Muscle of leg (tissue), 11 donors: ENCODE data around the gene SLC9A4. TPM values are rescaled to one million over a fixed set of nuclear protein-coding genes. Genes with fewer than 3 reads are reported as not detected.
A peak's percentile ranks its signal among the peaks of the same experiment; 100 is the strongest.

Source experiments
- DNase-seq: peaks from one replicate; pipeline ENCODE4 v3.0.0; 2013
- H3K27ac ChIP-seq: one replicate; pipeline ENCODE4 v1.5.1; 2013; ENCODE audit warnings: mild to moderate bottlenecking, low read length, control low read depth
- H3K27me3 ChIP-seq: one replicate; pipeline ENCODE4 v1.6.1; 2013; ENCODE audit warnings: low read length; ENCODE audit not compliant: control insufficient read depth, insufficient read depth
- H3K36me3 ChIP-seq: one replicate; pipeline ENCODE4 v1.6.1; 2013; ENCODE audit warnings: low read length; ENCODE audit not compliant: control insufficient read depth, insufficient read depth
- H3K4me1 ChIP-seq: one replicate; pipeline ENCODE4 v1.6.1; 2013; ENCODE audit warnings: low read length; ENCODE audit not compliant: control insufficient read depth, insufficient read depth
- H3K4me3 ChIP-seq: one replicate; pipeline ENCODE4 v1.5.1; 2013; ENCODE audit warnings: low read length, control low read depth
- H3K9me3 ChIP-seq: replicated peaks from 2 replicates; pipeline ENCODE4 v1.6.1; 2013; ENCODE audit warnings: low read depth, low read length; ENCODE audit not compliant: control insufficient read depth
- WGBS: methylation state at CpG from one replicate; pipeline ENCODE4 v1.1.5; 2013; ENCODE audit warnings: missing lambda C conversion rate; ENCODE audit not compliant: insufficient coverage; 5-methylcytosine and 5-hydroxymethylcytosine counted together
- polyA plus RNA-seq, 8 donors: library from polyadenylated mRNA; unstranded; fragments of 120-200 nt; gene quantifications; one replicate each; pipeline versions ENCODE4 v1.2.1 to v1.2.3, GENCODE V29; 2013; ENCODE audit warnings: inconsistent platforms in 1 of 8, low replicate concordance in 1 of 8; ENCODE audit not compliant: insufficient read length in 8 of 8, insufficient read depth in 1 of 8
- total RNA-seq: library from RNA; stranded (reverse); fragments of 120-200 nt; gene quantifications from one replicate; pipeline ENCODE4 v1.2.4, GENCODE V29; 2013

The SLC9A4 gene
- total and polyA plus RNA-seq, 9 donors: 0.02 to 0.16 (median 0.04) TPM; not detected in 6

GRCh38 chr2:102435741-102436140 lies 37.3 kb upstream of the SLC9A4 start:
- Histone ChIP-seq H3K4me3 (no peak overlapping the region), H3K36me3 (no peaks in the 10 kb centered on the region), H3K9me3 (no peaks in the 10 kb centered on the region), H3K4me1 (no peaks in the 10 kb centered on the region), H3K27me3 (no peaks in the 10 kb centered on the region), H3K27ac (peak overlapping the region; percentile 59)
- WGBS: no CpG with 5 or more reads among the region's 2 CpGs
- DNase-seq: peak; percentile 44

- H3K9me3 ChIP-seq: no peaks in the 10 kb centered on the region
- no peaks in the 10 kb centered on the region for H3K36me3 ChIP-seq
- H3K4me1 ChIP-seq: no peaks in the 10 kb centered on the region
- no CpG with 5 or more reads among the region's 3 CpGs for WGBS
- no peak overlapping the region for H3K4me3 ChIP-seq
- DNase-seq: peak; percentile 48
- peak overlapping the region; percentile 59 for H3K27ac ChIP-seq
- H3K27me3 ChIP-seq: no peaks in the 10 kb centered on the region
Observed at GRCh38 chr2:102436323-102436722, 36.7 kb upstream of the SLC9A4 start.

GRCh38 chr2:102437122-102437521 lies 35.9 kb upstream of the SLC9A4 start:
- no peak for DNase-seq
- Histone ChIP-seq H3K9me3 (no peaks in the 10 kb centered on the region), H3K27me3 (no peaks in the 10 kb centered on the region), H3K36me3 (no peaks in the 10 kb centered on the region), H3K4me3 (no peak overlapping the region), H3K4me1 (no peaks in the 10 kb centered on the region), H3K27ac (no peak overlapping the region)
- WGBS: 49% methylated on average over 4 of the region's 4 CpGs

GRCh38 chr2:102438111-102438510 lies 34.9 kb upstream of the SLC9A4 start:
- Histone ChIP-seq H3K4me1 (no peaks in the 10 kb centered on the region), H3K27ac (no peak overlapping the region), H3K4me3 (no peak overlapping the region), H3K9me3 (no peaks in the 10 kb centered on the region), H3K36me3 (no peaks in the 10 kb centered on the region), H3K27me3 (no peaks in the 10 kb centered on the region)
- DNase-seq: no peak
- WGBS: no CpG with 5 or more reads among the region's 3 CpGs

GRCh38 chr2:102438578-102438977 lies 34.4 kb upstream of the SLC9A4 start:
- 86% methylated on average over 1 of the region's 2 CpGs for WGBS
- no peak overlapping the region for H3K4me3 ChIP-seq
- H3K4me1 ChIP-seq: no peaks in the 10 kb centered on the region
- no peaks in the 10 kb centered on the region for H3K9me3 ChIP-seq
- DNase-seq: no peak
- no peak overlapping the region for H3K27ac ChIP-seq
- no peaks in the 10 kb centered on the region for H3K27me3 ChIP-seq
- no peaks in the 10 kb centered on the region for H3K36me3 ChIP-seq

GRCh38 chr2:102439065-102439695 lies 33.8 kb upstream of the SLC9A4 start:
- WGBS: 37% methylated on average over 4 of the region's 6 CpGs
- Histone ChIP-seq H3K9me3 (no peaks in the 10 kb centered on the region), H3K27me3 (no peaks in the 10 kb centered on the region), H3K4me1 (no peaks in the 10 kb centered on the region), H3K27ac (no peak overlapping the region), H3K4me3 (no peak overlapping the region), H3K36me3 (no peaks in the 10 kb centered on the region)
- DNase-seq: no peak

GRCh38 chr2:102442967-102443828 lies 29.8 kb upstream of the SLC9A4 start:
- DNase-seq: peak; percentile 44
- H3K27ac ChIP-seq: no peak overlapping the region
- no peaks in the 10 kb centered on the region for H3K36me3 ChIP-seq
- no peak overlapping the region for H3K4me3 ChIP-seq
- no peaks in the 10 kb centered on the region for H3K27me3 ChIP-seq
- no peaks in the 10 kb centered on the region for H3K9me3 ChIP-seq
- 14% methylated on average over 7 of the region's 13 CpGs for WGBS
- H3K4me1 ChIP-seq: no peaks in the 10 kb centered on the region

GRCh38 chr2:102444233-102444632 lies 28.8 kb upstream of the SLC9A4 start:
- H3K4me1 ChIP-seq: no peaks in the 10 kb centered on the region
- no peaks in the 10 kb centered on the region for H3K27me3 ChIP-seq
- no peak overlapping the region for H3K27ac ChIP-seq
- no peaks in the 10 kb centered on the region for H3K9me3 ChIP-seq
- no peaks in the 10 kb centered on the region for H3K36me3 ChIP-seq
- WGBS: no CpG with 5 or more reads among the region's 3 CpGs
- DNase-seq: no peak
- no peak overlapping the region for H3K4me3 ChIP-seq

- DNase-seq: no peak
- Histone ChIP-seq H3K9me3 (no peaks in the 10 kb centered on the region), H3K4me3 (no peak overlapping the region), H3K27me3 (no peaks in the 10 kb centered on the region), H3K27ac (no peak overlapping the region), H3K36me3 (no peaks in the 10 kb centered on the region), H3K4me1 (no peaks in the 10 kb centered on the region)
- WGBS: 100% methylated on average over 5 of the region's 9 CpGs
Observed at GRCh38 chr2:102446936-102447335, 26.1 kb upstream of the SLC9A4 start.

GRCh38 chr2:102449370-102449974 lies 23.6 kb upstream of the SLC9A4 start:
- peak; percentile 53 for DNase-seq
- H3K27me3 ChIP-seq: no peaks in the 10 kb centered on the region
- no peak overlapping the region for H3K4me3 ChIP-seq
- no peaks in the 10 kb centered on the region for H3K4me1 ChIP-seq
- H3K9me3 ChIP-seq: no peaks in the 10 kb centered on the region
- H3K36me3 ChIP-seq: no peaks in the 10 kb centered on the region
- WGBS: no CpG with 5 or more reads among the region's 1 CpG
- H3K27ac ChIP-seq: no peak overlapping the region
